B cell (primary cell): Measurements from ENCODE around the gene ARIH2. TPM values are rescaled to one million over a fixed set of nuclear protein-coding genes. Genes with fewer than 3 reads are reported as not detected.

Experiments
- ATAC-seq: fragments of 200-7000 bp; cut with Tn5 transposase; one replicate; pipeline ENCODE4 v1.10.0; 2021; ENCODE audit warnings: low read depth, mild to moderate bottlenecking, moderate number of reproducible peaks, moderate library complexity
- CTCF ChIA-PET: fragments of 350-600 bp; sonication (Branson Sonifier 250); formaldehyde crosslinking; loops from one replicate; lab custom pipeline; 2021; ENCODE audit warnings: antibody characterized with exemption, inconsistent platforms; lab: Charles Lee
- POLR2A ChIA-PET: fragments of 350-600 bp; sonication (Branson Sonifier 250); formaldehyde crosslinking; loops from one replicate; lab custom pipeline; 2021; ENCODE audit warnings: antibody characterized with exemption; lab: Charles Lee
- DNase-seq: peaks from one replicate; pipeline ENCODE4 v3.0.0; 2013
- H2AFZ ChIP-seq: 2 replicates; pipeline ENCODE4 v1.6.1; 2012; ENCODE audit warnings: mild to moderate bottlenecking, low read depth, low read length; ENCODE audit not compliant: insufficient read depth, poor library complexity, severe bottlenecking
- H3K27ac ChIP-seq, 2 donors: 1 replicate in 1 of 2; 2 replicates in 1 of 2; pipeline ENCODE4 v1.5.1; 2012 to 2013; ENCODE audit warnings: low read length in 2 of 2, mild to moderate bottlenecking in 2 of 2, moderate library complexity in 1 of 2
- H3K27me3 ChIP-seq, 4 experiments: fragments of 200-600 bp in 1 of 4; sonication (generic) in 1 of 4; replicated peaks in 1 of 4; 1 replicate in 2 of 4; 2 replicates in 2 of 4; pipeline versions ENCODE4 v1.6.1 to v1.7.0; 2013 to 2016; ENCODE audit warnings: low read length in 3 of 4, mild to moderate bottlenecking in 2 of 4, mixed read lengths in 1 of 4, moderate library complexity in 1 of 4; ENCODE audit not compliant: insufficient read depth in 4 of 4, control insufficient read depth in 3 of 4; ENCODE audit errors: control extremely low read depth in 1 of 4
- H3K36me3 ChIP-seq, 2 experiments: replicated peaks in 1 of 2; 1 replicate in 1 of 2; 2 replicates in 1 of 2; pipeline versions ENCODE4 v1.6.1 to v1.7.1; 2013; ENCODE audit warnings: low read length in 1 of 2; ENCODE audit not compliant: insufficient read depth in 2 of 2, control insufficient read depth in 1 of 2; ENCODE audit errors: control extremely low read depth in 1 of 2, extremely low read depth in 1 of 2
- H3K4me1 ChIP-seq, 2 donors: fragments of 200-600 bp in 1 of 2; sonication (generic) in 1 of 2; 1 replicate in 1 of 2; 2 replicates in 1 of 2; pipeline versions ENCODE4 v1.5.1 to v1.6.1; 2013 to 2017; ENCODE audit warnings: low read length in 2 of 2; ENCODE audit not compliant: control insufficient read depth in 2 of 2, insufficient read depth in 2 of 2
- H3K4me2 ChIP-seq: replicated peaks from 2 replicates; pipeline ENCODE3; 2012; ENCODE audit warnings: mild to moderate bottlenecking, low read depth, low read length; ENCODE audit not compliant: poor library complexity, severe bottlenecking
- H3K4me3 ChIP-seq, 5 experiments: fragments of 200-600 bp in 1 of 5; sonication (generic) in 1 of 5; 1 replicate in 3 of 5; 2 replicates in 2 of 5; pipeline versions ENCODE4 v1.5.1 to v1.7.0; 2011 to 2016; ENCODE audit warnings: low read length in 4 of 5, mild to moderate bottlenecking in 4 of 5, low read depth in 2 of 5, control low read depth in 1 of 5, moderate library complexity in 1 of 5; ENCODE audit not compliant: insufficient read depth in 1 of 5; ENCODE audit errors: control extremely low read depth in 1 of 5, extremely low read depth in 1 of 5
- H3K79me2 ChIP-seq: fragments of 200-600 bp; sonication (generic); one replicate; pipeline ENCODE4 v1.6.0; 2016; ENCODE audit warnings: low read length; ENCODE audit not compliant: control insufficient read depth, insufficient read depth
- H3K9ac ChIP-seq: fragments of 200-600 bp; sonication (generic); 2 replicates; pipeline ENCODE4 v1.6.1; 2017; ENCODE audit warnings: mild to moderate bottlenecking, low read length, moderate library complexity
- H3K9me3 ChIP-seq, 3 donors: one replicate each; pipeline versions ENCODE4 v1.6.1 to v1.7.1; 2013; ENCODE audit warnings: low read length in 2 of 3; ENCODE audit not compliant: control insufficient read depth in 2 of 3, insufficient read depth in 1 of 3; ENCODE audit errors: control extremely low read depth in 1 of 3
- H4K20me1 ChIP-seq: 2 replicates; pipeline ENCODE4 v1.6.0; 2012; ENCODE audit warnings: mild to moderate bottlenecking, low read length; ENCODE audit not compliant: insufficient read depth, control insufficient read depth, poor library complexity, severe bottlenecking
- H3K27ac Mint-ChIP-seq: one replicate; pipeline ENCODE4 v1.8.0; 2021; ENCODE audit warnings: mixed read lengths
- H3K27me3 Mint-ChIP-seq: one replicate; pipeline ENCODE4 v1.8.0; 2021; ENCODE audit warnings: mixed read lengths
- H3K4me1 Mint-ChIP-seq: one replicate; pipeline ENCODE4 v1.8.0; 2021; ENCODE audit warnings: mixed read lengths
- H3K4me3 Mint-ChIP-seq: one replicate; pipeline ENCODE4 v1.8.0; 2021; ENCODE audit warnings: mixed read lengths
- H3K9me3 Mint-ChIP-seq: one replicate; pipeline ENCODE4 v1.8.0; 2022; ENCODE audit warnings: mixed read lengths; ENCODE audit not compliant: insufficient read depth
- EZH2 ChIP-seq: IDR thresholded peaks from 2 replicates; pipeline ENCODE4 v1.6.1; 2012; ENCODE audit warnings: borderline replicate concordance, low read depth, mild to moderate bottlenecking, moderate library complexity, low read length; ENCODE audit not compliant: insufficient read depth, poor library complexity, severe bottlenecking
- WGBS: methylation state at CpG from one replicate; pipeline ENCODE4 v1.1.5; 2013; ENCODE audit warnings: missing lambda C conversion rate; ENCODE audit not compliant: insufficient coverage; 5-methylcytosine and 5-hydroxymethylcytosine counted together
- intact Hi-C: fragments of 100-400 bp; cut with micrococcal nuclease; formaldehyde crosslinking; loops from one replicate; pipeline ENCODE4 v1.10.0; 2022
- polyA plus RNA-seq: library from polyadenylated mRNA; depleted of rRNA; stranded (reverse); fragments of >200 nt; gene quantifications from 2 replicates; pipeline ENCODE4 v1.2.3, GENCODE V29; 2012
- small RNA-seq: library from RNA; depleted of rRNA; stranded (forward); fragments of <200 nt; gene quantifications from one replicate; pipeline ENCODE3, GENCODE V24; 2012; ENCODE audit warnings: low replicate concordance, low read depth; ENCODE audit not compliant: insufficient read length
- total RNA-seq, 2 donors: library from RNA; stranded (reverse); fragments of 120-200 nt in 1 of 2; gene quantifications; 1 replicate in 1 of 2; 2 replicates in 1 of 2; pipeline versions ENCODE4 v1.2.3 to v1.2.4, GENCODE V29; 2013 to 2022
- TF ChIP-seq, protein P1 (sequence below): fragments of 200-600 bp; IDR thresholded peaks from one replicate; pipeline ENCODE4 v1.8.0; 2022; ENCODE audit warnings: antibody characterized with exemption, mild to moderate bottlenecking

ARIH2 gene
- total and polyA plus RNA-seq, 2 donors (not counting 1 experiment from before 2014, with no cell fraction given) = 114 to 148 TPM

DNA sequence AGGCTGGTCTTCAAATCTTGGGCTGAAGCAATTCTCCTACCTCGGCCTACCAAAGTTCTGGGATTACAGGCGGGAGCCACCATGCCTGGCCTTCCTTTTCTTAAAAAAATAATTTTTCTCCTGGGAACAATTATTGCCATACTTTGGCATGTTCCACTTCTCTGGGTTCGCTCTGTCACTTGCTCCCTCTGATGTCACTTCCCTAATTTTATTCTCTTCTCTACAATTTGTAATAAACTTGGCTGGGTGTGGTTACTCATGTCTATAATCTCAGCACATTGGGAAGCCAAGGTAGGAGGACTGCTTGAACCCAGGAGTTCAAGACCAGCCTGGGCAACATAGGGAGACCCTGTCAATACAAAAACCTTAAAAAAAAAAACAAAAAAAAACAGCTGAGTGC lies 116.6 kb downstream of the ARIH2 start:
- Mint-ChIP-seq H3K27ac (no peak overlapping the region), H3K4me1 (peaks cover 2% of the 10 kb centered on the region), H3K27me3 (no peaks in the 10 kb centered on the region), H3K9me3 (no peaks in the 10 kb centered on the region), H3K4me3 (no peak overlapping the region)
- H2AFZ ChIP-seq = no peak overlapping the region
- no peak overlapping the region for H3K27ac ChIP-seq
- no peaks in the 10 kb centered on the region for H3K27me3 ChIP-seq
- H3K4me2 ChIP-seq = no peak overlapping the region
- H3K79me2 ChIP-seq = peaks cover 22% of the 10 kb centered on the region
- DNase-seq = no peak
- no peaks in the 10 kb centered on the region for H4K20me1 ChIP-seq
- TF ChIP-seq EZH2 = no peak
- TF ChIP-seq, protein P1, sequence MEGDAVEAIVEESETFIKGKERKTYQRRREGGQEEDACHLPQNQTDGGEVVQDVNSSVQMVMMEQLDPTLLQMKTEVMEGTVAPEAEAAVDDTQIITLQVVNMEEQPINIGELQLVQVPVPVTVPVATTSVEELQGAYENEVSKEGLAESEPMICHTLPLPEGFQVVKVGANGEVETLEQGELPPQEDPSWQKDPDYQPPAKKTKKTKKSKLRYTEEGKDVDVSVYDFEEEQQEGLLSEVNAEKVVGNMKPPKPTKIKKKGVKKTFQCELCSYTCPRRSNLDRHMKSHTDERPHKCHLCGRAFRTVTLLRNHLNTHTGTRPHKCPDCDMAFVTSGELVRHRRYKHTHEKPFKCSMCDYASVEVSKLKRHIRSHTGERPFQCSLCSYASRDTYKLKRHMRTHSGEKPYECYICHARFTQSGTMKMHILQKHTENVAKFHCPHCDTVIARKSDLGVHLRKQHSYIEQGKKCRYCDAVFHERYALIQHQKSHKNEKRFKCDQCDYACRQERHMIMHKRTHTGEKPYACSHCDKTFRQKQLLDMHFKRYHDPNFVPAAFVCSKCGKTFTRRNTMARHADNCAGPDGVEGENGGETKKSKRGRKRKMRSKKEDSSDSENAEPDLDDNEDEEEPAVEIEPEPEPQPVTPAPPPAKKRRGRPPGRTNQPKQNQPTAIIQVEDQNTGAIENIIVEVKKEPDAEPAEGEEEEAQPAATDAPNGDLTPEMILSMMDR = no peak
- intact Hi-C loops = no loop called here
- CTCF ChIA-PET = no interaction called here
- 100% methylated on average over 2 of the region's 3 CpGs for WGBS
- POLR2A ChIA-PET = no interaction called here
- no peaks in the 10 kb centered on the region for H3K4me1 ChIP-seq
- no peaks in the 10 kb centered on the region for H3K9me3 ChIP-seq
- no peak for ATAC-seq
- H3K9ac ChIP-seq = no peak overlapping the region
- H3K4me3 ChIP-seq = no peak overlapping the region
- peaks cover 21 to 67% of the 10 kb centered on the region in 2 experiments for H3K36me3 ChIP-seq

Small RNAs within 50 kb of the gene (small RNA-seq; reads per million reads assigned to genes)
- 5,267 reads per million, percentile 99 among the genes with 10 or more reads in this experiment for gene MIR191
- 171 reads per million, percentile 95 among the genes with 10 or more reads in this experiment for gene MIR425

Other genes with a start within 250 kb of the ARIH2 start
- 19.1 and 19.7 TPM in 2 replicates for gene NCKIPSD, start 232.9 kb upstream of the ARIH2 start, total RNA-seq
- 14.6 and 24.6 TPM in 2 replicates for gene NCKIPSD, start 232.9 kb upstream of the ARIH2 start, polyA plus RNA-seq
- 138 and 140 TPM in 2 replicates for gene IP6K2, start 201.6 kb upstream of the ARIH2 start, total RNA-seq
- gene IP6K2, start 201.6 kb upstream of the ARIH2 start, polyA plus RNA-seq = 132 and 158 TPM in 2 replicates
- gene PRKAR2A, start 71.0 kb upstream of the ARIH2 start, total RNA-seq = 25.0 and 27.5 TPM in 2 replicates
- gene PRKAR2A, start 71.0 kb upstream of the ARIH2 start, polyA plus RNA-seq = 4.3 and 6.0 TPM in 2 replicates
- gene SLC25A20, start 20.0 kb upstream of the ARIH2 start, total RNA-seq = 11.6 and 12.2 TPM in 2 replicates
- 5.7 and 19.9 TPM in 2 replicates for gene SLC25A20, start 20.0 kb upstream of the ARIH2 start, polyA plus RNA-seq
- 48.5 and 56.4 TPM in 2 replicates for gene P4HTM, start 71.4 kb downstream of the ARIH2 start, total RNA-seq
- gene P4HTM, start 71.4 kb downstream of the ARIH2 start, polyA plus RNA-seq = 58.3 and 70.6 TPM in 2 replicates
- 270 and 287 TPM in 2 replicates for gene WDR6, start 88.5 kb downstream of the ARIH2 start, total RNA-seq
- gene WDR6, start 88.5 kb downstream of the ARIH2 start, polyA plus RNA-seq = 317 and 321 TPM in 2 replicates
- gene DALRD3, start 99.7 kb downstream of the ARIH2 start, total RNA-seq = 56.8 and 57.2 TPM in 2 replicates
- gene DALRD3, start 99.7 kb downstream of the ARIH2 start, polyA plus RNA-seq = 59.8 and 82.6 TPM in 2 replicates
- 67.0 and 67.5 TPM in 2 replicates for gene NDUFAF3, start 103.3 kb downstream of the ARIH2 start, total RNA-seq
- 34.9 and 61.0 TPM in 2 replicates for gene NDUFAF3, start 103.3 kb downstream of the ARIH2 start, polyA plus RNA-seq
- gene IMPDH2, start 110.6 kb downstream of the ARIH2 start, total RNA-seq = 186 and 193 TPM in 2 replicates
- 171 and 205 TPM in 2 replicates for gene IMPDH2, start 110.6 kb downstream of the ARIH2 start, polyA plus RNA-seq
- gene QRICH1, start 175.2 kb downstream of the ARIH2 start, total RNA-seq = 187 and 196 TPM in 2 replicates
- gene QRICH1, start 175.2 kb downstream of the ARIH2 start, polyA plus RNA-seq = 179 and 223 TPM in 2 replicates
- gene QARS1, start 185.9 kb downstream of the ARIH2 start, total RNA-seq = 252 and 282 TPM in 2 replicates
- 426 and 469 TPM in 2 replicates for gene QARS1, start 185.9 kb downstream of the ARIH2 start, polyA plus RNA-seq
- 87.3 and 89.9 TPM in 2 replicates for gene USP19, start 202.0 kb downstream of the ARIH2 start, total RNA-seq
- 56.3 and 73.5 TPM in 2 replicates for gene USP19, start 202.0 kb downstream of the ARIH2 start, polyA plus RNA-seq
- 0.05 and 0.74 TPM in 2 replicates for gene LAMB2, start 214.2 kb downstream of the ARIH2 start, total RNA-seq
- 0.25 and 0.67 TPM in 2 replicates for gene LAMB2, start 214.2 kb downstream of the ARIH2 start, polyA plus RNA-seq
- 29.7 and 30.0 TPM in 2 replicates for gene CCDC71, start 247.5 kb downstream of the ARIH2 start, total RNA-seq
- 13.4 and 15.6 TPM in 2 replicates for gene CCDC71, start 247.5 kb downstream of the ARIH2 start, polyA plus RNA-seq